ENCODE results near the gene NBPF4. TPM values are rescaled to one million over a fixed set of nuclear protein-coding genes. Genes with fewer than 3 reads are reported as not detected.
"Not testable (repeated sequence)": the region's sequence is repeated elsewhere in the genome, so short reads cannot be mapped to it uniquely, and the experiment has no call there.

NBPF4 gene
- 0.18 TPM for total RNA-seq

GRCh38 chr1:108243976-108244375 is at the start of gene NBPF4:
TSS of gene NBPF4 (minus strand) at chr1:108244076. CDS start at chr1:108243761, 315 bp downstream.
- ATAC-seq; intact Hi-C loops (cut with DNase I); DNase-seq (ENCODE audit: low spot score): not testable (repeated sequence)

GRCh38 chr1:108282528-108283257 is 38.8 kb upstream of the NBPF4 start:
- ATAC-seq; DNase-seq (ENCODE audit: low spot score); intact Hi-C loops (cut with DNase I): not testable (repeated sequence)

- ATAC-seq = peak; percentile 41
- intact Hi-C loops (cut with DNase I); DNase-seq (ENCODE audit: low spot score): not testable (repeated sequence)
Observed at GRCh38 chr1:108272485-108273327, 28.8 kb upstream of the NBPF4 start.

- intact Hi-C loops (cut with DNase I); ATAC-seq; DNase-seq (ENCODE audit: low spot score): not testable (repeated sequence)
Observed at GRCh38 chr1:108267097-108267496, 23.2 kb upstream of the NBPF4 start.

- DNase-seq (ENCODE audit: low spot score); ATAC-seq; intact Hi-C loops (cut with DNase I): not testable (repeated sequence)
Observed at GRCh38 chr1:108261967-108262366, 18.1 kb upstream of the NBPF4 start.

GRCh38 chr1:108261519-108261918 is 17.6 kb upstream of the NBPF4 start:
- ATAC-seq; intact Hi-C loops (cut with DNase I); DNase-seq (ENCODE audit: low spot score): not testable (repeated sequence)

DNA sequence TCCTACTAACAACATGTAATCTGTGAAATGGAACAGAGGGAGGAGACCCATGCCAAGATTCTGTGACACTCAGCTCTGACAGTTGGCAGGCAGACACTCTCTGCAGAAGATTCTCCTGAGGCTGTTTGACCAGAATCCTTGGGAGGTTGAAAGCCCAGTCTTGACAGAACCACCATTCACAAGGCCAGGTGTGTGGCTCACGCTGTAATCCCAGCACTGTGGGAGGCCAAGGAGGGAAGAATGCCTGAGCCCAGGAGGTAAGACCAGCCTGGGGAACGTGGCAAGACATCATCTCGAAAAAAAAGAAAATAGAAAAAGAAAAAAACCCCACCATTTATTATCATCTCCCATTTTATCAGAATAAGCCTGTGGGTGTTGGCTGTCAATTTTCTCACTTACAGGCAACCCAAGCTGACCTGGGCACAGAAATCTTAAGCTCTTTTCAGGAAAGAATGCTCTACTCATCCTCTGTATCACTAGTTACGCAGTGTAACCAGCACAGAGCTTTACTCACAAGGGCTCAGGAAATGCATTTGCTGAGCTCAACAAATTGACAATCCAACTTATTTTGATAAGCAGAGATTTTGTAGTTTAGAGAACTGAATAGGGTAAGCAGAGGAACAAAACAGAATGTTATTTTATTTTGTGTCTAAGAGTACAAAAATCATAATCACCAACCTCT is 16.8 kb upstream of the NBPF4 start:
- DNase-seq (ENCODE audit: low spot score); intact Hi-C loops (cut with DNase I); ATAC-seq: not testable (repeated sequence)

GRCh38 chr1:108255426-108255825 is 11.6 kb upstream of the NBPF4 start:
- ATAC-seq; intact Hi-C loops (cut with DNase I): not testable (repeated sequence)

DNA sequence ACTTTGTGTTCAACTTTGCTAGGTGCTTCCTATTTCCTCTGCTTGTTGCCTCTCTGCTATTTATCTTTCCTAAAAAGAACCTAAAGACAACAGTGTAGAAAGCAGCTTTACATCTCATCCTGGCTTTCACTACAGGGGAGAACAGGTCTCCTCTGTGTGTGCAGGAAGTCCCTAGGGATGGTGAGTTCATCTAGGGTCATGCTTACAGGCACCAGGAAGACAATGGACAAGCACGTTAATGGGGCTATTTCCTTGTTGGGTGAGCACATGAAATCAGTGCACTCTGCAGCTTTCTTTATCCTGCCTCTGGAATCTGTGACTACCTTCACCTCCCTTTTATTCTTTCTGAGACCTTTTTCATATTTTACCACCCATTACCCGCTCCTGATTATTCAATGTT is 4.5 kb downstream of the NBPF4 start:
- ATAC-seq; intact Hi-C loops (cut with DNase I); DNase-seq (ENCODE audit: low spot score): not testable (repeated sequence)

More at GRCh38 chr1:108255426-108255825, 11.6 kb upstream of the NBPF4 start:
- DNase-seq (ENCODE audit: low spot score) = not testable (repeated sequence)

DNA sequence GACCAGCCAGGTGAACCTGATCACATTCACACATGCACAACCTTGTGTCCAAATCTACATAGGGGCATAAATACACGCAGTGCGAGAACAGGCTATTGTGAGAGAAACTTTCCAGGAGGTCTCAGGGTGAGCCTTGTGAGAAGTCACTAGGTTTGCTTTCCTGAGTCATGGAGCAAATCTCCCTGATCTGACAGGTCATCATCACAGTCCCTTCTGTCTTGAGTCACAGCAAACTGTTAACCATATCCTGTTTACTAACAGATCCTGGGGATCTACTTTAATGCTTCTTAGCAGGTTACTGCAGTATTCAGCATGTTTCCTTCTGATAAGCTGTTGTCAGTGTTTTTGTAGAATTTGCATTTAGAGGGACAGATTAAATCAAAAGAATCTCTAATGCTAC is 8.6 kb downstream of the NBPF4 start:
- ATAC-seq; DNase-seq (ENCODE audit: low spot score); intact Hi-C loops (cut with DNase I): not testable (repeated sequence)

DNA sequence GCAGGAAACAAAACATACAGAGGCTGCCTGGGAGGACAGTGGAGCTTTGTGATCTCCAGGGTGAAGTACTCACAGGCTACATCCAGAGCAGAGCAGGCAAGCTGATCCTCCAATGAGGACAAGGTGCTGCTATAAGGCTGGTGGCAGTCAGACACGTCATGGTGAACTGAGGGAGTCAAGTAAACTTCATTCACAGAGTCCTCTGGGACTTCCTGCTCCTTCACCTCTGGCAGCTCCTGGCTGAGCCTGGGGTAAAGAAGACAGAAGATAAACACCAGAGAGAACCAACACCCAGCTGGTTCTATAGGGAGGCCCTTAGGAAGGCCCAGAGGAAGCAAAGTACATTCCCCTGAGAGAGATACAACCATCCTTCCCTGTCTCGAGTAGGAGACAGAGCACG is 11.7 kb downstream of the NBPF4 start:
- ATAC-seq = not testable (repeated sequence)

GRCh38 chr1:108229976-108230375 is 13.9 kb downstream of the NBPF4 start:
- intact Hi-C loops (cut with DNase I); DNase-seq (ENCODE audit: low spot score); ATAC-seq: not testable (repeated sequence)

More for the DNA sequence above, 11.7 kb downstream of the NBPF4 start:
- DNase-seq (ENCODE audit: low spot score); intact Hi-C loops (cut with DNase I): not testable (repeated sequence)

DNA sequence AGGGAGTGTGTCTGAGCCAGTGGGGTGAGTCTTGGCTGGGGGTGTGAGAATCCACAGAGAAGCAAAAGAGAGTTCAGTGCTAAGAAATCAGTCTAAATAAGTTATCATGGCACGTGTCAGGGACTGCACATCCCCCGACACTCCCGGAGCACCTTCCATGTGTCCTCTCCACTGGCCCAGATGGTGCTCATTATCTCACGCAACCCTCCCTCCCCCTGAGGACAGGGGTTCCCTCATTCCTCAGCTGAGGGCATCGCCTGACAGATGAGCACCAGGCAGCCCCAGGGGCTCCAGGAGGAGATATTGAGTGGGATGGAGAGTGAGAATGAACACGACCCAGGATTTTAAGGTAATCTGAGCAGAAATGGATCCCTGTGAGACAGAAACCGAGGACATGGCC is 16.1 kb downstream of the NBPF4 start:
- ATAC-seq; intact Hi-C loops (cut with DNase I); DNase-seq (ENCODE audit: low spot score): not testable (repeated sequence)

- intact Hi-C loops (cut with DNase I); ATAC-seq; DNase-seq (ENCODE audit: low spot score): not testable (repeated sequence)
Observed at GRCh38 chr1:108226855-108227254, 17.0 kb downstream of the NBPF4 start.

- intact Hi-C loops (cut with DNase I); DNase-seq (ENCODE audit: low spot score); ATAC-seq: not testable (repeated sequence)
Observed at GRCh38 chr1:108223226-108223625, 20.6 kb downstream of the NBPF4 start.

GRCh38 chr1:108217515-108218174 is 26.2 kb downstream of the NBPF4 start:
- DNase-seq (ENCODE audit: low spot score); ATAC-seq; intact Hi-C loops (cut with DNase I): not testable (repeated sequence)

DNA sequence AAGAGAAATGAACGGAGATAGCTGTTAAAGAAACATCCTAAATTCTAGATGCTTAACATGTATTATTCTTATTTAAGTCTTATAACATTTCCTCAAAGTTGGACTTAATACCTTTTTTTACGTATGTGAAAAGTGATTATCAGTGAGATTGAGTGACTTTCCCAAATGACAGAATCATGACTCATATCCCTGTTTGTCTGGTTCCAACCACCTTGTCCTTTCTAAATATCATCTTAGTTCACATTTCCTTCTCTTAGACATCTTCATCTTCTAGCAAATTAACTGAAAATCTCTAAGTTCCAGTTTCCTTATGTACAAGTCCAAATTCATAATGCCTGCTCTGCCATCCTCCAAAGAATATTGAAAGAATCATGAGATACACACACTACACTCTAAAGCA is 26.9 kb downstream of the NBPF4 start:
- intact Hi-C loops (cut with DNase I); ATAC-seq; DNase-seq (ENCODE audit: low spot score): not testable (repeated sequence)

All from sciatic nerve (tissue), 2 donors.